GM18909 (cell line): ENCODE results near the gene GPC5.

ENCODE experiments used
- ATAC-seq: cut with Tn5 transposase; IDR thresholded peaks from one replicate; pipeline ENCODE4 v1.9.1; 2021; ENCODE audit warnings: mild to moderate bottlenecking; ENCODE audit not compliant: unreplicated experiment, poor library complexity

The GPC5 gene

GRCh38 chr13:92054389-92054788 lies 656.0 kb downstream of the GPC5 start:
- ATAC-seq: no peak

GRCh38 chr13:92074658-92075057 lies 676.2 kb downstream of the GPC5 start:
- ATAC-seq: no peak

- ATAC-seq: no peak
These were observed 699.0 kb downstream of the GPC5 start for GRCh38 chr13:92097337-92097903.

GRCh38 chr13:92101801-92102200 lies 703.4 kb downstream of the GPC5 start:
- no peak for ATAC-seq

GRCh38 chr13:92103689-92104153 lies 705.3 kb downstream of the GPC5 start:
- no peak for ATAC-seq

- ATAC-seq: no peak
These were observed 723.9 kb downstream of the GPC5 start for GRCh38 chr13:92122186-92122853.

DNA sequence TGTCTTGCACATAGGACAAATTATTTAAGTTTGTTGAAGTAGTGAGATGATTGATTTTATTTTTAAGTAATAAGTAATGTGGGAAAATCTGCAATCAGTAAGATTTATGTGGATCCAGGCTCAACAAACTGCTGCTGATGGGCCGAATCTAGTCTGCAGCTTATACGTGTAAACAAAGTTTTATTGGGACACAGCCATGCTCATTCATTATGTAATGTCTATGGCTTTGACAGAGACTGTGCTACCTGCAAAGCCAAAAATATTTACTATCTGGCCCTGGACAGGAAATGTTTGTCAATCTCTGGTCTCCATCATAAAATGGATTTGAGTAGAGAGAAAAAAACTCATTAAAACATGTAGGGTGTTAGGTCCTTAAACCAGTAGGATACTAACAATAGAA lies 728.0 kb downstream of the GPC5 start:
- ATAC-seq: no peak

DNA sequence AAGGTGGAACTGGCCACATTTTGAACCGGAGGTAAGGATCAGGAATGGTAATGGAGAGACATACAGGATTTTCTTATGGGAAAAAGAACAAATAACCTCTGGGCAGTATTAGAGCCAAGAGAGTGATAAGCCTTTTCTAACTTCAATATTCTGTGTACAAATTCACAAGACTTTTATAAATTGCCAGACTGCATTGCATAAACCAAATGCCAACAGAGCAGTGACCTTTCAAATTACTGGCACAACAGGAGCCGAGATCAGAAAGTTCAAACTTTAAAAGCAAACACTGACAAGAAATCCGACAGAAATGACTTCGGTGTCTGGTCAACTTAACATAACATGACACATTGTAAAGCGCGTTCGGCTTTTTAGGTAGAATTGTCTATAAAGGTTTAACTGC lies 737.1 kb downstream of the GPC5 start:
- ATAC-seq: no peak

DNA sequence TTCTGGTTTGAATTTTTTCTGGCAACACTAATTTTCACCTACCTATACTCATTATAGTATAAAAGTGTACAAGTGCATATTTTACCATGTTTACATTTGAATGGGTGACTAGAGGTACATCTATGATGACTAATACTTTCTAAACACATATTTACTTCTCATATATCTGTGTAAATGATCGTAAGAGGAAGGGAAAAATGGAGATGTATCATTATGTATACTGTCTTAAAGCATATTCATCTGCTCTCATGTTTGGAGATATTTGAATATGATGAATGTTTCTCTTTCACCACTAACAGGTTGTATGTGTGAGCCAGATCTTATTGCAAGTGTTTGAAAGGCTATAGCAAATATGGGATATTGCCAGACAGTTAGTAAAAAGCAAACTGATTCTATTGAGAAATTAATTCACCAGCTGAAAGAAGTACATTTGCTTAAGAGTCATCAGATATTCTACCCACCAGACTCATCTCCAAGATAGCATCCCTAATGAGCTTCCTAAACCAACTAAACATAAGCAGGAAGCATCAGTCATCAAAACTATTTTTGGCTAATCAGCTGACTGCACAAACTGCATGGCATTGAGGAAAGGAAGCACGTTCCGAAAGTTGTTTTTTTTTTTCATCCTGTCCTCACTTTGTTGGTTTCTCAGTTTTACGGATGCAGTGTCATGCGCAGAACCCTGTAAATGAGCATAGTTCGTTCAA lies 738.2 kb downstream of the GPC5 start:
- ATAC-seq: no peak

GRCh38 chr13:92137520-92137919 lies 739.1 kb downstream of the GPC5 start:
- ATAC-seq: no peak

DNA sequence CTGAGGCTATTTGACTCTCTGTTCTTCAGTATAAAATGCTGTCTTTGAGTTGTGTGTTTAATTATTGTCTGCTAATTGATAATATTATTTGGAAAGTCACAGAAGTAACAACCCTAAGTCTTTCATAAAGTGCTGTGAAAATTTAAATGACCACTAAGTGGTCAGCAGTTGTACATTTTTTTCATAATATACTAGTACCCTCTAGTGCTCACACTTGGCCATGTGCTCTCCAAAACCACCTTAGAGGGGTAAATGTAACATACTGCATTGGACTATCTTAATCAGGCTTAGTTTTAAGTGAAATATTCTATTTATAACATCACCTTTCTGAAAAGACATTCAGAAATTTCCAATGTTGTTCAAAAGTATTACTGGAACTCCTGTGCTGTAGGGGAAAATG lies 745.3 kb downstream of the GPC5 start:
- ATAC-seq: no peak

DNA sequence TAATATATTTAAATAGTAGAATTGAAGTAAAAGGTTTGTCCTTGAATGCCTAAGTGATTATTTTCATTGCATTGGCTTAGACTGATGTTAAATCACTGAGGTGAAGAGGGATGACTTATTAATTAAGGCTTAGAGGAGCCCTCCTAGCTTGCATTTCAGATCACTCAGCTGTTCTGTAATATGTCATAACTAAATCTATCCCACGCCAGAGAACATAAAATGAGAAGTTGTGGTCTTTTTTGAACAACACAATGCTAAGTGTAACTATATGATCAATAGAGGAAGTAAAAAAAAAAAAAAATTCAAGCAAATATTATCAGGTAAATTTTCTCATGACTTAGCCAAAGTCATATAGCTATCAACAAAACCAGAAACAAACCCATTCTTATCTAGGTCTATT lies 752.2 kb downstream of the GPC5 start:
- ATAC-seq: no peak

DNA sequence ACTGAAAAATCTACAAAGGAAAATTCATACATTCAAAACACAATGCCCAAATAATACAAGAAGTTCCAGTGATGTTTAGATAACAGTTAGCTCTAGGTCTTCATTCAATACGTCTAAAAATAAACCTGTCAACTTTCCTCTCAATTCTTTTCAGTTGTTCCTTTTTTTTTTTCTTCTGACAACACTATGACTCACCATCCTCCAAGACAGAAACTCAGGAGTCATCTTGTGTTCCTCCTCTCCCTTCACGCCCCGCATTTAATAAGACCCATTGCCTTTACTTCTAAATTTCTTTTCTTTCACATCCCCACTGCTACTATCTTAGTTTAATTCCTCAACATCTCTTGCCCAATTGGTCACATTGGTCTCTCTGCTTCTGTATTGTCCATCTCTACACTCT lies 759.9 kb downstream of the GPC5 start:
- no peak for ATAC-seq

GRCh38 chr13:92164822-92165221 lies 766.4 kb downstream of the GPC5 start:
- ATAC-seq: no peak

- ATAC-seq: no peak
These were observed 773.8 kb downstream of the GPC5 start for GRCh38 chr13:92172191-92172590.

- no peak for ATAC-seq
These were observed 774.8 kb downstream of the GPC5 start for GRCh38 chr13:92173254-92173653.

GRCh38 chr13:92175330-92175729 lies 776.9 kb downstream of the GPC5 start:
- ATAC-seq: no peak

GRCh38 chr13:92177966-92178365 lies 779.5 kb downstream of the GPC5 start:
- ATAC-seq: no peak

DNA sequence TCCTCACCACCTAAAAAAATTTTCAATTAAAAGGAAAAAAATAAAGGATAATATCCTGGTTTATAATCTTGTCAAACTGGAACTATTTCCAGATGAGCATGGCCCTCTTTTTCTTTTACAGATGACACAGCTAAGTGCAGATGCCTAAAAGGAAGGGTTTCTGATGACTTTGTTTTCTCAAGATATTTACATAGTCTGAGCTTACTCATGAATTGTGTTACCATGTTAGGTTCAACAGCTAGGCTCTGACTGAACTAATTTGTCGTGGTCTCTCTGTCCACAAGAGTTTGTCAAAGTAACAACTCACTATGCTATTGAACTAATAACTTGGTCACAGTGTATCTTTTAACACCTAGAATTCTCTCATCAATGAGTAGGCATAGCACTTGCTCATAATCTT lies 780.8 kb downstream of the GPC5 start:
- no peak for ATAC-seq

- peak; percentile 86 for ATAC-seq
These were observed 789.1 kb downstream of the GPC5 start for GRCh38 chr13:92187378-92187989.

DNA sequence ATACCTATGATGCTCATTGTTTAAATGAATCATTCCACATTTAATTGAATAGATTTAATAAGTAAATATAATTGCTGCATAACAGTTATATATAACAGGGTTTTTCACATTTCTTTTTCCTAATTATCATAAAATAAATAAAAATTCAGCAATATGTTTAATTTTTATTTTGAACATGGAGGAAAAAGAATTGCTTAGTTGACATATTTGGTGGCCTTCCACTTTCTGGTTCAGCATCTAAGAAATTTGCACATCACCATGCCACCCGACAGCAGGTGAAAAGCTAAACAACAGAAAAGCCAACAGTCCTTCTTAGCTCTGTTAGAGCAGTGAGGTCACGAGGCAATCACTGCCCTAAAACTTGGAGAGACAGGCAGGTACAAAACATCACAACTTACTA lies 790.2 kb downstream of the GPC5 start:
- no peak for ATAC-seq
